ENCODE measurements around the gene CUL4A.

CUL4A gene

DNA sequence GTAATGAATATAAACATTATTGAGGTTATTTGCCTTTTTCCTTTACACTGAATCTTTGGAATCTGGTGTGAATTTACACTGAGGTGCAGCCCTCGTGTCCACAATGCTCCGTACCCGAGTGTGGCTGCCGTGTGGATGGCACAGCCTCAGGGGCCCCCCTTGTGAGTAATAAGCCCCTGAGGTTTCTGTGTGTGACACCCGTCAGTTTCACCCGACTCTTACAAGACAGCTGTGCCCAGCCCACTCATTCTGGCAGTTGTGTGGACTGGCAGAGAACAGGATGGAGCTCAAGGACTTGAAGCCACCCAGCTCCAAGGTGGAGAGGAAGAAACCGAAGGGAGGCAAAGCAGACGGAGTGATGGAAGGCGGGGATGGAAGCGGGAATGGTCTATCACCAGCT is 43.1 kb upstream of the CUL4A start:
- Histone ChIP-seq H3K9ac (ENCODE audit: insufficient read length, low read depth) (no peak overlapping the region), H3K36me3 (ENCODE audit: insufficient read depth, insufficient read length, low read length) (peaks cover 39% of the 10 kb centered on the region), H3K4me3 (ENCODE audit: insufficient read length, low read depth) (no peak overlapping the region), H3K9me3 (ENCODE audit: insufficient read depth, low read length) (no peaks in the 10 kb centered on the region), H3K4me1 (ENCODE audit: insufficient read depth, insufficient read length) (no peaks in the 10 kb centered on the region), H3K27me3 (ENCODE audit: insufficient read depth, insufficient read length) (peaks cover 11% of the 10 kb centered on the region)
- no peak for DNase-seq (ENCODE audit: low read depth, low spot score)
- TF ChIP-seq YY1 (IDR thresholded peaks at IDR 0.05; ENCODE audit: insufficient read depth, insufficient read length) (no peak), ZNF274 (IDR thresholded peaks at IDR 0.05; ENCODE audit: low read depth, low read length) (no peak), SUZ12 (IDR thresholded peaks at IDR 0.05; ENCODE audit: extremely low read depth, insufficient read depth, insufficient read length) (no peak)

DNA sequence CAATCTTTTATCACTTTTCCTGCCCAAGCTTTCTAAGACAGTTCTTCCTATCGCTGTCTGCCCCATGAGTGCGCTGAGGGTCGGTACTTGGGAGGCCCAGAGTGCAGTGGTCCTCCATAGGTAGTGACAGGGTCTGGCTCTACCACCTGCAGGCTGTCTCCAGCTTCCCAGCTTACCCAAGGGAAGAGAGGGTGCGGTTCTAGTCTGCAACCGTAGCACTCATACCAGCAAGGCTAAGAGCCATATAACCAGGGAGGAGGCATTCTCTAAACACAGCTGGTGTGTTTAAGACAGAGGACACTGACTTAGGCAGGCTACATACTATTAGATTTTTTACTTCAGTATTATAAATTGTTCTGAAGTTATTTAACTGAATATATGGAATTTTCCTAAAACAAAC is 42.7 kb upstream of the CUL4A start:
- H3K9ac ChIP-seq (ENCODE audit: insufficient read length, low read depth) = no peak overlapping the region
- peaks cover 11% of the 10 kb centered on the region for H3K27me3 ChIP-seq (ENCODE audit: insufficient read depth, insufficient read length)
- H3K4me1 ChIP-seq (ENCODE audit: insufficient read depth, insufficient read length) = no peaks in the 10 kb centered on the region
- no peak for DNase-seq (ENCODE audit: low read depth, low spot score)
- H3K36me3 ChIP-seq (ENCODE audit: insufficient read depth, insufficient read length, low read length) = peaks cover 43% of the 10 kb centered on the region
- H3K9me3 ChIP-seq (ENCODE audit: insufficient read depth, low read length) = no peaks in the 10 kb centered on the region
- H3K4me3 ChIP-seq (ENCODE audit: insufficient read length, low read depth) = no peak overlapping the region
- TF ChIP-seq YY1 (IDR thresholded peaks at IDR 0.05; ENCODE audit: insufficient read depth, insufficient read length) (no peak), SUZ12 (IDR thresholded peaks at IDR 0.05; ENCODE audit: extremely low read depth, insufficient read depth, insufficient read length) (no peak), ZNF274 (IDR thresholded peaks at IDR 0.05; ENCODE audit: low read depth, low read length) (no peak)

DNA sequence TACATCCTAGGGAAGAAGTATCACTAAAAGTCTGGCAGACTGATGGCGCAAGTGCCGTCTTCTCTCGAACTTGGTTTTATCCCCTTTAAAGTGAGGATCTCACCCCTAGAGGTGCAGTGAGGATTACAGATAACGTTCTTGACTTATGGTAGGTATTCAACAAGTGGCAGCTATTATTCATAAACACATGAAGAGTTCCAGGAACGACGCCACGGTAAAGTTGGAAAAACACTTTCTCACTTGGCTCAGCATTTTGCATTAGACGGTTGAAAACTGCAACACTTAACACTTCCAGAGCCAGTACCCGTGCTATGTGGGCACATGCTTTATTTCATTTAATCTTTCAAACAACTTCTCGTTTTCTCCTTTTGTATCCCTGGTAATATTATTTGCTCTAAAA is 42.3 kb upstream of the CUL4A start:
- TF ChIP-seq YY1 (IDR thresholded peaks at IDR 0.05; ENCODE audit: insufficient read depth, insufficient read length) (no peak), ZNF274 (IDR thresholded peaks at IDR 0.05; ENCODE audit: low read depth, low read length) (no peak), SUZ12 (IDR thresholded peaks at IDR 0.05; ENCODE audit: extremely low read depth, insufficient read depth, insufficient read length) (no peak)
- no peak overlapping the region for H3K4me3 ChIP-seq (ENCODE audit: insufficient read length, low read depth)
- no peak overlapping the region for H3K9ac ChIP-seq (ENCODE audit: insufficient read length, low read depth)
- DNase-seq (ENCODE audit: low read depth, low spot score) = no peak
- H3K27me3 ChIP-seq (ENCODE audit: insufficient read depth, insufficient read length) = peaks cover 11% of the 10 kb centered on the region
- H3K4me1 ChIP-seq (ENCODE audit: insufficient read depth, insufficient read length) = no peaks in the 10 kb centered on the region
- no peaks in the 10 kb centered on the region for H3K9me3 ChIP-seq (ENCODE audit: insufficient read depth, low read length)
- peaks cover 48% of the 10 kb centered on the region for H3K36me3 ChIP-seq (ENCODE audit: insufficient read depth, insufficient read length, low read length)

DNA sequence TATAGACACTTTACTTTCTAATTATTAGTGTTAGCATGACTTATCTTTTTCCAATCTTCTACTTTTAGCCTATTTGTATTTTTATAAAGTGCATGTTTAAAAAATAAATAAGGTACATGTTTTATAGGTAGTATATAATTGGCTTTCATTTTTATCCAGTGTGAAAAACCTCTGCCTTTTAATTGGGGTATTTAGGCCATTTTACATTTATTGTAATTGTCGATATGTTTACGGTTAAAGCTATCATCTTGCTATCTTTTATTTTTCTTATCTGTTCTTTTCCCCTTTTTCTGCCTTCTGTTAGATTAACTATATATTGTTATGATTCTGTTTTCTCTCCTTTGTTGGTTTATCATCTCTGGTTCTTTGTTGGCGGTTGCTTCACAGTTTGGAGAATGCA is 41.8 kb upstream of the CUL4A start:
- peaks cover 10% of the 10 kb centered on the region for H3K27me3 ChIP-seq (ENCODE audit: insufficient read depth, insufficient read length)
- no peak overlapping the region for H3K4me3 ChIP-seq (ENCODE audit: insufficient read length, low read depth)
- TF ChIP-seq ZNF274 (IDR thresholded peaks at IDR 0.05; ENCODE audit: low read depth, low read length) (no peak), SUZ12 (IDR thresholded peaks at IDR 0.05; ENCODE audit: extremely low read depth, insufficient read depth, insufficient read length) (no peak), YY1 (IDR thresholded peaks at IDR 0.05; ENCODE audit: insufficient read depth, insufficient read length) (no peak)
- no peaks in the 10 kb centered on the region for H3K9me3 ChIP-seq (ENCODE audit: insufficient read depth, low read length)
- peaks cover 52% of the 10 kb centered on the region for H3K36me3 ChIP-seq (ENCODE audit: insufficient read depth, insufficient read length, low read length)
- no peak for DNase-seq (ENCODE audit: low read depth, low spot score)
- no peak overlapping the region for H3K9ac ChIP-seq (ENCODE audit: insufficient read length, low read depth)
- no peaks in the 10 kb centered on the region for H3K4me1 ChIP-seq (ENCODE audit: insufficient read depth, insufficient read length)

DNA sequence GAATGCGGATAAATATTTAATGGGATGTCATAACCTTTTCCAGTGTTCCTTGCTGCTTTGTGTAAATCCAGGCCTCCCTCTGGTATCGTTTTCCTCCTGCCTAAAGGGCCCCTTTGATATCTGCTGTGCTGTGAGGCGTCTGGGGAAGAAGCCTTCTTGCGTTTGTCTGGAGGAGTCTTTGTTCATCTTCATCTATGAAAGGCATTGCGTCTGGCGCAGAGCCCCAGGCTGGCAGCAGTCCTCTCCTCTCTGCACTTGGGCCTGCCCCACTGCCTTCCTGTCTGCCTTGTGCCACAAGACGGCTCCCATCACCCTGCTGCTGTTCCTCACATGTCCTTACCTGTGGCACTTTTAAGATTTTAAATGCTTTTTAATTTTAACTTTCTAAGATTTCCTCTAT is 41.2 kb upstream of the CUL4A start:
- no peaks in the 10 kb centered on the region for H3K4me1 ChIP-seq (ENCODE audit: insufficient read depth, insufficient read length)
- no peak overlapping the region for H3K4me3 ChIP-seq (ENCODE audit: insufficient read length, low read depth)
- no peak overlapping the region for H3K9ac ChIP-seq (ENCODE audit: insufficient read length, low read depth)
- H3K27me3 ChIP-seq (ENCODE audit: insufficient read depth, insufficient read length) = peaks cover 4% of the 10 kb centered on the region
- no peak for TF ChIP-seq SUZ12 (IDR thresholded peaks at IDR 0.05; ENCODE audit: extremely low read depth, insufficient read depth, insufficient read length)
- TF ChIP-seq YY1 (IDR thresholded peaks at IDR 0.05; ENCODE audit: insufficient read depth, insufficient read length) = no peak
- TF ChIP-seq ZNF274 (IDR thresholded peaks at IDR 0.05; ENCODE audit: low read depth, low read length) = no peak
- peaks cover 59% of the 10 kb centered on the region for H3K36me3 ChIP-seq (ENCODE audit: insufficient read depth, insufficient read length, low read length)
- H3K9me3 ChIP-seq (ENCODE audit: insufficient read depth, low read length) = no peaks in the 10 kb centered on the region
- DNase-seq (ENCODE audit: low read depth, low spot score) = no peak

DNA sequence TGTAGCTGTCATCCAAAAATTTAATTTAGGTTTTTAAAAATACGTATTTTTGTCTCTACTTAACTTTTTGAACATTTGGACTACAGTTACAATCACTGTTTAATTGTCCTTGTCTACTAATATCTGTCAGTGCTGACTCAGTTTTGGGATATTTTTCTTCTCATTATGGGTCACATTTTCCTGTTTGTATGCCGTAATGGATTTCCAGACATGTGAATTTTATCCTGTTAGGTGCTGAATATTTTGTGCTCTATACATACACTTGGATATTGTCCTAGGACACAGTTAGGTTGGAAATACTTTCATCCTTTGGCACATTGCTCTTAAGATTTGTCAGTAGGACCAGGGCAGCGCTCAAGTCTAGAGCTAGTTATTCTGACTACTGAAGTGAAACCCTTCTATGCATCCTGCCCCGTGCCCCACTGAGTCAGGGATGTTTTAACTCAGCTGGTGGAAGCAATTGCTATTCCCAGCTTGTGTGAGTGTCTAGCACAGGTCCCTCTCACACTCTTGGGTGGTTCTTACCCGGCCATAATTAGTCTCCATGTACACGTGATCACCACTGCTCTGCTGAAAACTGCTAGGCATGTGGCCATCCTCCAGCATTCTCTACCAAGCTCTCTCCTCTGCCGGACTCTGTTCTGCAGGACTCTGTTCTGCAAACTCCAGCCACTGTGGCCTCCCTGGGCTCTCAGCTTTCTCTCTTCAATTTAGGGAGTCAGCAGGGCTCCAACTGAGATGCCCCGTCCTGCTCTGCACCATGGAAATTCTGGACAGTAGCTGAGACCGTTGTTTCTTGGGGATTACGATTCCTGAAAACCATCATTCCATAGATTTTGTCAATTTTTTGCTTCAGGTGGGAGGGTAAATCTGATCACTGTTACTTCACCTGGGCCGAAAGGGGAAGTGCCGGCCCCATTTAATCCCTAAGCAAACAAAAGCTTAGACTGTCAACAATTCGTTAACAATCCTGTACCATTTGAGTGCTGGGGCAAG is 39.8 kb upstream of the CUL4A start:
- Histone ChIP-seq H3K4me1 (ENCODE audit: insufficient read depth, insufficient read length) (no peaks in the 10 kb centered on the region), H3K4me3 (ENCODE audit: insufficient read length, low read depth) (no peak overlapping the region), H3K36me3 (ENCODE audit: insufficient read depth, insufficient read length, low read length) (peaks cover 65% of the 10 kb centered on the region), H3K9me3 (ENCODE audit: insufficient read depth, low read length) (no peaks in the 10 kb centered on the region), H3K27me3 (ENCODE audit: insufficient read depth, insufficient read length) (no peaks in the 10 kb centered on the region), H3K9ac (ENCODE audit: insufficient read length, low read depth) (no peak overlapping the region)
- no peak for TF ChIP-seq ZNF274 (IDR thresholded peaks at IDR 0.05; ENCODE audit: low read depth, low read length)
- no peak for DNase-seq (ENCODE audit: low read depth, low spot score)

DNA sequence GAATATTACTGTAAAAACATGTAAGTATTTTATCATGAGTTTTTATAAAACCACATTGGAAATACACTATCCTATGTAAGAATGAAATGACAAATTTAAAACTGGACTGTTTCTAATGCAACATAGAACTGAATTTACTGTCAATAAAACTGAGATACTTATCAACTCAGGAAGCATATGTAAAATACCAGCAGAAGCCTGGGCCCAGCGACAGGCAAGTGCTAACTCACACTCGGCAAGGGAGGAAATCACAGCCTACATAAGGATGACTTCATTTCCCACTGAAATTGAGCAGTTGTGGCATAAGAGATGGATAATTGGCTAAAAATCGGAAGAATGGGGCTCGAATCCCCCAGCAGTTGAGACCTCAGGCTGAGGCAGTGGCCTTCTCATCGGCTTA is 38.9 kb upstream of the CUL4A start:
- no peaks in the 10 kb centered on the region for H3K9me3 ChIP-seq (ENCODE audit: insufficient read depth, low read length)
- no peak for DNase-seq (ENCODE audit: low read depth, low spot score)
- H3K36me3 ChIP-seq (ENCODE audit: insufficient read depth, insufficient read length, low read length) = peaks cover 69% of the 10 kb centered on the region
- no peaks in the 10 kb centered on the region for H3K4me1 ChIP-seq (ENCODE audit: insufficient read depth, insufficient read length)
- TF ChIP-seq SUZ12 (IDR thresholded peaks at IDR 0.05; ENCODE audit: extremely low read depth, insufficient read depth, insufficient read length) (no peak), YY1 (IDR thresholded peaks at IDR 0.05; ENCODE audit: insufficient read depth, insufficient read length) (no peak), ZNF274 (IDR thresholded peaks at IDR 0.05; ENCODE audit: low read depth, low read length) (no peak)
- no peak overlapping the region for H3K4me3 ChIP-seq (ENCODE audit: insufficient read length, low read depth)
- no peak overlapping the region for H3K9ac ChIP-seq (ENCODE audit: insufficient read length, low read depth)
- no peaks in the 10 kb centered on the region for H3K27me3 ChIP-seq (ENCODE audit: insufficient read depth, insufficient read length)

Data from NT2/D1 (cell line).